T-helper 22 cell (primary cell): Measurements from ENCODE around the gene WWP2.
"Not testable (repeated sequence)": the region's sequence is repeated elsewhere in the genome, so short reads cannot be mapped to it uniquely, and the experiment has no call there.

Source experiments
- DNase-seq: peaks from one replicate; pipeline ENCODE4 v3.0.0-alpha.2; 2020; ENCODE audit warnings: low read depth

The WWP2 gene

DNA sequence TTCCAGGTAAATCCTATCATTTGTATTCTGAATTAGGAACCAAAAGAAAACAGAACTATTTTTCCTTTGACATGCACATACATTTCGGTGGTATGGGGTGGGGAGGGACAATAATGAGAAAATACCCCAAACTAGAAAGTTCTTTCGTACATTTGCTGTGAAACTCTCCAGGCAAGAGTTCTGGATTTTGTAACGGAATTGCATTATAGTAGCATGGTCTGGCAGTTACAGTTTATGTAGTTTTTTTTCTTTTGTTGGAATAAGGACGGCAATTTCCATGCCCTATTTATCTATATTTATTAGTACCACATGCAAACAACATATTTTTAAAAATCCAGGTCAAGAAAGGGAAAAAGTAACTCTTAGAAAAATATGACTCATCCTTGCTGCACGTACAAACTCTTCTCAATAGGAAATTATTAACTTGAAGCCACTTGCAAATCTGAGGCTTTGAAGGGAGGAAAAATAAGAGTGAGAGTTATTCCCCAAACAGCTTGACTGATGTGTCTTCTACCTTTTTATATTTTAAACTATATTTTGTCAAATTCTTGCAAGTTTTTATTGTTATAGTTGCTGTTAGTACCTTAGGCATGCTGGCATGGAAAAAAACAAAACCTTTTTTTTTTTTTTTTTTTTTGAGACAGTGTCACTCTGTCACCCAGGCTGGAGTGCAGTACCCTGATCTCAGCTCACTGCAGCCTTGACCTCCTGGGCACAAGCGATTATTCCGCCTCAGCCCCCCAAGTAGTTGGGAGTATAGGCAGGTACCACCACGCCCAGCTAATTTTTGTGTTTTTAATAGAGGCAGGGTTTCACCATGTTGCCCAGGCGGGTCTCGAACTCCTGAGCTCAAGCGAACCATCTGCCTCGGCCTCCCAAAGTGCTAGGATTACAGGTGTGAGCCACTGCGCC, 69.3 kb downstream of the WWP2 start:
- no peak for DNase-seq

DNA sequence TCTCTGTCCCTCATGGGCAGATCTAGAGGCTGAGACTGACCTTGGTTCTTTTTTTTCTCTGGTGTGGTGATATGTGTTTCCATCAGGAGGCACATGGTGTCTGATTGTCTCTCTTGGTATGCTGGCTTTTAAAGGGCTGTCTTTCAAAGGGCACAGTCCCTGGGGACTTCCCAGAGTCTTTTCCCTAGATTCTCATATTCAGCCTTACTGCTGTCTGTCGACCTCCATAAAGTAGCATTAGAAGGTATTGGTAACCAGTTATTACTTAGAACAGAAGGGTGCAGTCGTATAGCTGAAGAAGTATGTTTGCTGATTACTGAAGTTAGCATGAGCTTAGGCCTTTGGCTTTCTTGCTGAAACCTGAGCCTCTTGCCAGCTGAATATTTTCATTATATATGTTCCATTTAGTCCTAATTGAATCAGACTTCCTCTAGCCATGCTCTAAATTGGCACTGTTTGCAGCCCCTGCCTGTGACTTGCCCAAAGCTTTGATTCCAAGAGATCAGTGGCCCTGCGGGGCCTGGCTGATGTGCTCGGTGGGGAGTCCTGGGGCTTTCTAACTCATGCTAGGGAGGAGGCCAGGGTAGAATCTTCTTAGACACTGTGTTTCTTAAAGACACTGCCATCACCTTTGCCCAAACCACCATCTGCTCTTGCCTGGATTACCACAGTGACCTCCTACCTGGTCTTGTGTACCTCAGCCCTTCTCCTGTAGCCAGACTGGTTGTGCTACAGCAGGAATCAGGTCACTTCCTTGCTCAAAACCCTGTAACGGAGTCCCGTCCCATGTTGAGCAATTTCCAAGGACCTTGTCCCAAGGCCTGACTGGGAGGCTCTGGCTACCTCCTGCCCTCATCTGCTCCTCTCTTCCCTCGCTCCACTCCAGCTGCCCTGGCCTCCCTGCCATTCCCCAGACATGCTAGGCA, 71.5 kb downstream of the WWP2 start:
- DNase-seq: no peak

DNA sequence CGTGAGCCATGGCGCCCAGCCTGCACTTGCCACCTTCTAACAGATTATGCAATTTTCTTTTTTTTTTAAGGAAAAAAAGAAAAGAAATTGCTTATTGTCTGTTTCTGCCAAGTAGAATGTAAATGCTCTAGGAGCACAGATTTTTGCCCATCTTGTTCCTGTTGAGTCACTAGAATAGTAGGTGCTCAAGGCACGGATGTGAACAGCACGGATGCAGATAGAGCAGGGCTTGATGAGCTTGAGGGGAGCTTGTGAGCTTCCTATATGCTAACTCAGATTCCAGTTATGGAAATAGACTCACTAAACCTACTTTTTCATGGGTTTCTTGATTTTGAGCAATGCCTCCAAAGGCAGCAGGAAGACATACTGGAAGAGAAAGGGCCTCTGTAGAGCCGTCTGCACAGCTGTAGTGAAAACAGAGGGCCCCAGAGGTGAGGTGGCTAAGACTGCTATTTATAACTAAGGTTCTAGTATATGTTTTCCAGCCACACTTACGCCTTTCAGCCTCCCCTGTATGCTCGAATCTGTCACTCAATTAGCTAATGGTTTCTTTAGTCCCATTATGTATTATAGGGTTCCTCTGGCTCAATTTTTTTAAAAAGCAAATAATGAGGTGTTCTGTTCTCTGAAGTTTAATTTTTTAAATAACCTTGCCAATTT, 72.8 kb downstream of the WWP2 start:
- no peak for DNase-seq

DNA sequence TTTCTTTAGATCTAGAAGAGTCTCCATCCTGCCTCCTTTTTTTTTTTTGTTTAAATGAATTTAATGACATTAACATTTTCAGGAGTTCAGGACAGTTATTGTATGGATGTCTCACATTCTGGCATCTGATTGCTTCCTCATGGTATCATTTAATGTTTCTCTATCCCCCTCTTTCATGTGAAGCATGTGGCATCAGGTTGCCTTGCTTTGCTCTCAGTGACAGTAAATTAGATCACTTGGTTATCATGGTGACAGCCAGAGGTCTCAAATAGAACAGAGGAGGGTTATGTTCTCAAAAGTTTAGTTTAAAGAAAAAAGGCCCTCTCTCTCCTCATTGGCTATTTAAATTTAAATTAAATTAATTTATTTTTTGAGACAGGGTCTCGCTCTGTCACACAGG, 74.1 kb downstream of the WWP2 start:
- DNase-seq: no peak

DNA sequence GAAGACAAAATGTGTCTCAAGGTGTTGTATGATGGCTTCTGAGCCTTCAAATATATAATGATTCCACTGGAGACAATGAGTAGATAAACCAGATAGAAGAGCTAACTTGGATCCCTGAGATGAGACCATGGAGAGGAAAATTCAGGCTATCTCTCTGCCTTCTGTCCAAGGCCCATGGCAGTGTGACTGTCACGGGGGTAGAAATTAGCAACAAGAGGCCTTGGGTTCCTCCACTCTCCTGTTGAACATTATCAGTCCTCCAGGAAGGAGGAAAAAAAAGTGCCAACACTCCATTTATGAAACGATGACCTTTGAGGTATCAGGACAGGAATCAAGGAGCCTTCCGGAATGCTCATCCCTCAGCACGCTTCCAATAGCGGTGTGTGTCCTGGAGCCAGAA, 75.2 kb downstream of the WWP2 start:
- DNase-seq: no peak

DNA sequence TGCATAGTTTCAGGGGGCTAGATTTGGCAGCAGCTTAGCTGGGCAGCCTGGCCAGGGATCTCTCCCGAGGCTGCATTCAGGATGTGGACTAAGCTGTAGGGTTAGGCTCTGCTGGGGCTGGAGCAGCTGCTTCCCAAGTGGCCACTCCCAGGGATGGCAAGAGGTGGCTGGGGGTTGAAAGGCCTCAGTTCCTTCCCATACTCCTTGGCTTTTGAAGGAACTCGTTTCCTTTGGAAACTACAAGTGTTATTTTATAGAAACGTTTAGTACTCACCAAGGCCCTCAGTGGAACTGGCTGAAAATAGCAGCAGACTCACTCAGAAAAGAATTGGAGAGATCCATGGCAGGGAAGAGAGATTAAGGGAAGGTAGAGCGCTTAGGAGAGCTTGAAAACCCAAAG, 76.4 kb downstream of the WWP2 start:
- no peak for DNase-seq

DNA sequence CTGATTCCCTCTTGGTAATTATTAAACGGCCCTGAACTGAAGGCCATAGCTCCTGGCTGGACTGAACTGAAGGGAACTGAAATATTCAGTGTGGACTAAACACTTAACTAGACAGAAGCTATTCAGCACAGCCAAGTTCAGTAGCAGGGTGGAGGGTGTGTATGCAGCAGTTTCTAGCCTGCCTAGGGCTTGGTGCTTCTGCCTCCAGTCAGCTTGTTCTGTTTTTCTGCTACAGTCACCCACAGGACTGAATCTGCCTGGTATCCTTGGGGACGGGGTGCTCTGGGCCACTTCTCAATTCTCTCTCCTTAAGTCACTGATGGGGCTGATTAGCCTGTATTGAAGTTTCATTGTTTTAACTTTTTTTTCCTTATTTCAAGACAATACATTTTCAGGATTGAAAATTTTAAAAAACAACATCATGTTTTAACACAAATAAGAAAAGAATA, 77.1 kb downstream of the WWP2 start:
- no peak for DNase-seq

DNA sequence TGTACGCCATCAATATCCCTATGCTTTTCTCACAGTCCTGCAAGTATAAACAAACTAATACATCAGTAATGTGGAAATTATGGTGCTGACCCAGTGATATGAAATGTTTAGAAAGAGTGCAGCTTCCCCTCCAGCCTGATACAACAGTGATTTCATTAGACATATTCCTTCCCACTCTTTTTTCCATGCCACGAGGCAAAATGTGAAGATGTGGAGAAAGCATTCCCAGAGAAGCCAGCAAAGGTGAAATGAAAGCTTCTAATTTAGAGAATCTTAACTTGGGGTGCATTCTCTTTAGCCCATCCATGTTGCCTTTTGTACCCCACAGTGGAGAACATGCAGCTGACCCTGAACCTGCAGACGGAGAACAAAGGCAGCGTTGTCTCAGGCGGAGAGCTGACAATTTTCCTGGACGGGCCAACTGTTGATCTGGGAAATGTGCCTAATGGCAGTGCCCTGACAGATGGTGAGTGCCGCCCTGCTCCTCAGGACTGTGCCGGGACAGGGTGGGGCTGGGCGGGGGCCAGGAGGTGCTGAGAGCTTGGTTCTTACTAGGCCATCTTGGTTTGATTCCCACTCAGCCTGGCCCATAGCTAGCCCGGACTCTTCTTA, 77.8 kb downstream of the WWP2 start:
- DNase-seq: no peak

DNA sequence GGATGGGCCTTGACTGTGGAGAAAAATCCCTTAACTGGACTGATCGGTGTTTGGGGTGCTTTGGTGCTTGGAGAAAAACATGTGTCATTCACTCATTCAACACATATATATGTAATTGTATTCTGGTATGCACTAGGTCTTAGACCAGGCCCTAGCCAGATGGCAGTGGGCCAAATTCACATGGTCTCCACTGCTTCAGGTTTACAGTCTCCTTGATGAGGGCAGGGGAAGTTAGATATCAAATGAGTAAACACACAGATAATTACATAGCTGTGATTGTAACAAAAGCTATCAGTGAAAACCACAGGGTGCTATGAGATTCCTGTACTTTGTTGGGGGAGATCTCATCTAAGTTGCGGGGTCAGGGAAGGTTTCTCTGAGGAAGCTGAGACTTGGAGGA, 78.8 kb downstream of the WWP2 start:
- no peak for DNase-seq

DNA sequence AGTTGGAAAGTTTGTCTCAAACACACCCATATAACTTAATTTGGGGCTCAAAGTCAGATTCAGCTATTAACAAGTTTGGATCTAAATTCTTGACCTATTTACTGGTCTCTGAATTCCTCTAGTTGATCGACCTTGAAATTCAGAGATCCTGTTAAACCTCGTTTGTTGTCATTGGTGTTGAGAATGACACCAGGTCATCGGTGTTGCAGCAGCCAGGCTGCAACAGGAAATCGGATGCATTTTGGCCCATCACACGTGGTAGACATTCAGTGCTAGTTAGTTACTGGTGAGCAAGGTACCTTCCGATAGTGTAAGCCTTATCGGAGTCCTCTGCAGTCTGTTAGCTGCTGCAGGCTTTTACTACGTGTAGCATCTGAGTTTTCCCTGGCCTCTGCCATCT, 82.3 kb downstream of the WWP2 start:
- DNase-seq: no peak

DNA sequence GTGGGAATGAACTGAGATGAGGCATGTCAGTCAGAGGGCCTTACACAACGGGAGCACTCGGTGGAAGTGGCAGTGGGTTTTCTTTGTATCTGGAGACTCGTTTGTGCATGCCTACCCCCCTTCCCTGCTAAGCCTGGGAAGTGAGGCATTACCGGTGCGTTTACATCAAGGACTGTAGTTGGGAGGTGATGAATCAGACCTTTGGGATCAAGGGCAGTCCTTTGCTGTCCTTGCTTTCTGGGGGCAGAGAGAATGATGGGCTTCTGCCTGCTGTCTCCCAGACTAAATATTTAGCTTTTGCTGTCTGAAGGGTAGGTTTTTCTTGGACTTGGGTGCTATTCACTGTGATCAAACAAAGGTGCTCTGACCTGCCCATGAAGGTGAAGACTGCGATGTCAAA, 83.0 kb downstream of the WWP2 start:
- no peak for DNase-seq

DNA sequence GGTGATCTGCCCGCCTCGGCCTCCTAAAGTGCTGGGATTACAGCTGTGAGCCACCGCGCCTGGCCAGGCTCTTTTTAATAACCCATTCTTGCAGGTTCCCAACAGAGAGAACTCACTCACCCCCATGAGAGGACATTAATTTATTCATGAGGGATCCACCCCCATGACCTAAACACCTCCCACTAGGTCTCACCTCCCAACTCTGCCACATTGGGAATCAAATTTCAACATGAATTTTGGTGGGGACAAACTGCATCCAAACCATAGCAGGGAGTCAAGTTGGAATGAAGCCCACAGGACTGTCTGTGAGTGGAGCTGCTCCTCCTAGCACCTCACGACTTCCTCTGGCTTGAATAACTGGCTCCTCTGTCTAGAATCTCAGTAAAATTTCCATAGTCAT, 85.5 kb downstream of the WWP2 start:
- no peak for DNase-seq

DNA sequence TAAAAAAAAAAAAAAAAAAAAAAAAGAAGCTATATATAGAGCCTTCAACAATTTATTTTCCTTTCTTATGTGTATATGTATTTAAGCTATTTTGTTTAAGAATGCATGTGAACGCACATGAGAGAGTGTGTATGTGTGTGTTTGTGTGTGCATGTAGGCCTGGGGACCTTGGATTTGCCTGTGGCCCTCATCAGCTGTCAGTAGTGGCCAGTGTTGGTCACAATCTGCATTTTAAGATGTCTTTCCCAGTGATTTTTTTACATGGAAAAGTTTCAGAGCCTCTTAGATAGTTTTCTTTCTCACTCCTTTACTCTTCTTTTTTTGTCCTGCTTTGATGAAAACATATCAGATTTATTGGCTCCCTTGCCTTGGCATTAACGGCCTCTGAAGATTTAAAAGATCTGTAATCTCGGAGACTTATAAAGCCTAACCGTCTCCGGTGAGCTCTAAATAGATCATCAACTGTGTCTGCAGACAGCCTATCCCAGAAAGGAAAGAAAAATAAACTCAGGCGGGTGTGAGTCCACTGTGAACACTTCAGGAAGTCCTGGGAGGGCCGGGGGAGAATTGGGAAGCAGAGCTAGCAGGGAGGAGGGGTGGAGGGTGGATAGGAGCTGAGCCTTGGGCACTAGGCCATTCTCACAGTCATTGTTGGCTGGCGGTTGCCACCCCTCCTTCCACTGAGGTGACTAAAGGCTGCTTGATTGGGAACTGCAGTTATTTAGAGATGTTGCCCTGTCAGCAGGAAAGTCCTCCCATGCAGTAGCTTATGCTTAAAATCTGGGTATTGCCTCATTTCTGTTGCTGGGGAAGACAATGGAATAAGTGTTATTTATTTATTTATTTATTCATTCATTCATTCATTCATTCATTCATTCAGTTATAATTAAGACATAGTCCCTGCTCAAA, 86.8 kb downstream of the WWP2 start:
- no peak for DNase-seq

DNA sequence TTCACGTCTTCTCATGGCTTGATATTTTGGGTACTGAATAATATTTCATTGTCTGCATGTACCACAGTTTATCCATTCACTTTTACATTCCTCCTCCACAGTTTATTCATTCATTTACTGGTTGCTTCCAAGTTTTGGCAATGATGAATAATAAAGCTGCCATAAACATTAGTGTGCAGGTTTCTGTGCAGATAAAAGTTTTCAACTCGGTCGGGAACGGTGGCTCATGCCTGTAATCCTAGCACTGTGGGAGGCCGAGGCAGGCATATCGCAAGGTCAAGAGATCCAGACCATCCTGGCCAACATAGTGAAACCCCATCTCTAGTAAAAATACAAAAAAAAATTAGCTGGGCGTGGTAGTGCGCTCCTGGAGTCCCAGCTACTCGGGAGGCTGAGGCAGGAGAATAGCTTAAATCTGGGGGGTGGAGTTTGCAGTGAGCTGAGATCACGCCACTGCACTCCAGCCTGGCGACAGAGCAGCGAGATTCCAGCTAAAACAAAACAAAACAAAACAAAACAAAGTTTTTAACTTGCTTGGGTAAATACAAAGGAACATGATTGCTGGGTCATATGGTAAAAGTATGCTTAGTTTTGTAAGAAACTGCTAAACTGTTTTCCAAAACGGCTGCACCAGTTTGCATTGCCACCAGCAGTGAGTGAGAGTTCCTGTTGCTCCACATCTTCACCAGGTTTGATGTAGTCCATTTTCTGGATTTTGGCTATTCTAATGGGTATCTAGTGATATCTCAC, 89.5 kb downstream of the WWP2 start:
- no peak for DNase-seq

DNA sequence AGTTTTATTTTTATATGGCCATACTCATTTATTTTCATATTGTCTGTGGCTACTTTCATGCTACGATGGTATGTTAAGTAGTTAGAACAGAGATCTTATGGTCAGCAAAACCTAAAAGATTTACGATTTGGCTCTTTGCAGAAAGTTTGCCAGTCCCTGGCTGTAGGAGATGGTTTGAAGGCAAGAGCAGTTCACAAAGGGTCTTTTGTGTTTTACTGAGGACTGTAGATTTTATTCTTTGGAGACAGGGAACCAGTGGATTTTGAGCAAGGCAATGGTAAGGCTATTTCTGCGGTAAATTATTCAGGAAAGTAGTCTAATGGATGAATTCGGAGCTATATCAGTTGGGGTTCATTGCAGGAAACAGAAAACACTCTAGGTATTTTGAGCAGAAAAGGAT, 90.7 kb downstream of the WWP2 start:
- DNase-seq: no peak

DNA sequence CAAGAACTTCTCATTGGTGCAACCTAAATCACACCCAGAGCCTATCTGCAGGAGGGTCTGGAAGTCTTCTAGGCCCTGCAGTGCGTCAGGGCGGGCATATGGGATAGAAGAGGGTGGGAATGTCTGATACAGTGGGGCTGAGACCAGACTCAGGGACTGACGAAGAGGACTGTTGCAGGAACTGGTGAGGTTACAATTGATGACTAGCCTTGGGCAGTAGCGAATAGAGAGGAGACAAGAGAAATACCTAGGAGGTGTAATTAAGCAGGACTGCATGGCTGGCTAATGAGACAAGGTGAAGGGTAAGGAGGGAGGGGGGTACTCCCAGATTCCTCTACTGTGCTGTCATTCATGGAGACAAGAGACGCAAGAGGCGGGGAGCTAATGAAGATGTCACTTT, 91.3 kb downstream of the WWP2 start:
- no peak for DNase-seq

DNA sequence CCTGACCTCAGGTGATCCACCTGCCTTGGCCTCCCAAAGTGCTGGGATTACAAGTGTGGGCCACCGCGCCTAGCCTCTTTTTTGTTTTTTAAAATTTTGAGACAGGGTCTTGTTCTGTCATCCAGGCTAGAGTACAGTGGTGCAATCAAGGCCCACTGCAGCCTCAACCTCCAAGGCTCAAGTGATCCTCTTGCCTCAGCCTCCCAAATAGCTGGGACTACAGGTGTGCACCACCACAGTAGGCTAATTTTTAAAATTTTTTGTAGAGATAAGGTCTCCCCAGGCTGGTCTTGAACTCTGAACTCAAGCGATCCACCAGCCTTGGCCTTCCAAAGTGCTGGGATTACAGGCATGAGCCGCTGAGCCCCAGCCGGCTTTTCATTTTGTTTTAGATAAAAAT, 92.6 kb downstream of the WWP2 start:
- not testable (repeated sequence) for DNase-seq

DNA sequence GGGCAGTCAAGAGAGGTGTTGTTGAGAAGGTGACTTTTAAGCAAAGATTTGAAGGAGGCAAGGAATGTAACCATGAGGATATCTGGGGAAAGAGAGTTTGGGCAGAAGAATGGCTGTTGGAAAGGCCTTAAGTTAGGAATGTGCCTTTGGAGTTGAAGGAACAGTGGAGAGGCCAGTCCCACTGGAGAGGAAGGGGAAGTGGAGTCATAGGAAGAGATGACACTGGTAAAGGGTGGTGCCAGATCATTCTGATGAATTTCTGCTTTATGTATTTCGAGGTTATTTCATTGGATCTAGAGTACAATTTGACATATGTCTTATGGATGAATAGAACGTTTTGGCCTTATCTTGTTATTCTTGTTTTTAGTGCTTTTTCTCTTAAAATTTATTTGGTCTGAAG, 93.5 kb downstream of the WWP2 start:
- DNase-seq: no peak

DNA sequence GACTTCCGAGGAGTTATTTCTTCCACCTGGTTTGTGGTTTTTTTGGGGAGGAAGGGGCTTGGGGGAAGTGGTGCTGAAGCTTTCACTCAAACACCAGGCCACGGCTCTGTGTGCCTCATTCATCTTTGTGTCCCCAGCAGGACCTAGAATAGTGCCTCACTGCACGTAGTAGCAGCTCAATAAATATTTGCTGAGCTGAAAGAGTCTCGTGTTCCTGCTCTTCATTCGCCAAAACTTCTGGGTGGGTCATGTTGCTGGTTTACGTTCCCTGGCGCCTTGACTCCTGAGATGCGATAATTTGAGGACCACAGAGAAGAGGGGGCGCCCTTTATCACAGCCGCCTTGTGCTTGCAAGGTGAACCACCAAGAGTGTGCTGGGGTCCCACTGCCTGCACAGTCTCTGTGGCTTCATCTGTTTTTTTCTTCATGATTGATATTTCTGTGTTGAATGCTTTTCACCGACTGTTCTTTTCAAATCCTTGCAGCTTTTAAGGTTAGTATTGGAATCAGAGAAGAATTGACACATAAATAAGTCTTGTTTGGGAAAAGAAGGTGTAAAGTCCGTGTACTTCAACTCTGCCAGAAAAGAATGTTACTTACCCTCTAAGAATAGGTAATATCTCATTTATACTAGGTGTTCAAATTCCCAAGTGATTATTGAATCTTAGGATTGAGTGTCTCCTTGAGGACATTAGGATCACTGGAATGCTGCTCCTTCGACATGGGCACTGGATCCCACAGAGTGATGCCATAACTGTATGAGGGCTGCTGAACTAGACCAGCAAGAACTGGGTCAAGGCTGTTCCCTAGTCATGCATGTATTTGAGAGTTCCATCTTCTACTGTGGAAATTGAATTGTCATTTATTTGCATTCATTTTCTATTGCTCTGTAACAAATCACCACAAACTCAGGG, 96.3 kb downstream of the WWP2 start:
- no peak for DNase-seq
